Fibroblast of lung (primary cell): ENCODE results near the gene DEF6.

Experiments used
- CTCF ChIP-seq, 2 donors: IDR thresholded peaks in 1 of 2; conservative IDR thresholded peaks in 1 of 2; 1 replicate in 1 of 2; 2 replicates in 1 of 2; pipeline ENCODE4 v1.5.1; 2011 to 2012; ENCODE audit warnings: low read length in 2 of 2, control low read depth in 1 of 2, inconsistent platforms in 1 of 2, low read depth in 1 of 2, mild to moderate bottlenecking in 1 of 2
- EZH2 ChIP-seq: IDR thresholded peaks from 2 replicates; pipeline ENCODE4 v1.5.1; 2012; ENCODE audit warnings: low read length, control low read depth, mild to moderate bottlenecking; ENCODE audit errors: missing control alignments

DNA sequence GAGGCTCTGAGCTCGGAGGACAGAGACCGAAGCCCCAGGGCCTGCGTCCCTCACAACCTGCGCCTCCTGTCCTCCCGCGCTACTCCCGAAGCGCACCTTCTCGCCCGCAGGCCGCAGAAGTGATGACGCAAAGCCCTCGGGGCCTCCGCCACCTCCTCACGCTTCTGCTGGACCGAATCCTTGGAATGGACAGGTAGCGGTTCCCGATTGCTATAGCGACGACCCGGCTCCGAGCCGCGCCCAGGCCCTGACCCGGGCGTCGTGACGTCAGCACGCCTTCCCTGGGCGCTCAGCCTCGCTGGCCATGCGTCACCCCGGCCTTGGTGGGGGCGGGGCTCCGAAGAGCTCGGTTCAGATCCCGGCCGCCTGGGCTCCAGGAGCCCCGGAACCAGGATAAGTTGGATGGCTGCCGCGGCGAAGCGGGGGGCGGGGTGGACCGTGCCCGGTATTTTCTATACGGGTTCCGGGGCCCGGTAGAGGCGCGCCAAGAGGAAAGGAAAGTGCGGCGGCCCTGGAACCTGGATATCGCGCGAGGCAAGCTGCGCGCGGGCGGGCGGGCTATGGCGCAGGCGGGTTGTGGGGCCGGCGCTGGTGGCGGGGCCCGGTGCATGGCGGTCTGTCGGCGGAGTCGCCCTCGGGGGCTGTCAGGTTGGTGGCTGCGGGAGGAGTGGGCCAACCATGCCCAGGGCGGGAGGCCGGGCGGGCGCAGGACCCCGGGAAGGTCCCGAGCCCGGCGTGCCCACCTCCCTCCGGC lies 38.2 kb upstream of the DEF6 start, which contains the start of gene ZNF76:
- TF ChIP-seq CTCF (conservative IDR thresholded peaks at IDR 0.05 in 1 of 2, IDR thresholded peaks at IDR 0.05 in 1 of 2; ENCODE audit: low read depth in 1 of 2, low read length in 2 of 2): no peak
- no peak for TF ChIP-seq EZH2
